ENCODE data around the gene CNOT3. TPM values are rescaled to one million over a fixed set of nuclear protein-coding genes. Genes with fewer than 3 reads are reported as not detected.
A peak's percentile ranks its signal among the peaks of the same experiment; 100 is the strongest.

The CNOT3 gene
- total RNA-seq, 4 donors from 2014 or later, result 18.0 to 27.9 (median 18.7) TPM

DNA sequence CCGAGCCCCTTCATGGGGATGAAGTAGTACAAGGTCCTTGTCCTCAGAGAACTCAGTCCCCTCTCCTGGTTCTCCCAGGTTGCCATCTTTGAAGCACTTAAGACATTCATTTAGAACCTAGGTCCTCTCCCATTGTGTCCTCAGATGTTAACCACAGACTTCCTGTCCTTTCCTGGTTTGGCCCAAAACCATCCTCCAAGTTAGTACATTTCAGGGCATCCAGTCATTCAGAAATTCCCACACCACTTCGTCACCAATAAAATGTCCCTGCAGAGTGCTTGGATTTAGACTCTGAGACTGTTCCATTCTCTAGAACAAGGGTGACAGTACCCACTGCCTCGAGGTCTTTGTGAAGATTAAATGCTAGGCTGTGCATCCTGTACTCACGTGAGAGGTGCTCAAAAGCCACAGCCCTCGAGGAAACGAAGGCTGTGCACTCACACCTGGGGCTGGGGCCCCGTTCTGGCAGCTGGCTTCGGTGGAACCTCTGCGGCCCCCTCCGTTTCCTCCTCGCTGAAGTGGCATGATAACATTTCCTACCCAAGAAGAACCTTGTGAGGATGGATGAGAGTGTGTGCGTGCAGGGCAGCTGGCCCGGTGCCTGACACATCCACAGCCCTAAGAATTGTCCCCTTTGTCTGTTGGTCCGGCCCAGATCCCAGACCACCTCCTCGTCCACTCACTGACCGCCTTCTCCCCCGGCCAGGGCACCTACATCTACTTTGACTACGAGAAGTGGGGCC, 17.2 kb downstream of the CNOT3 start:
- no peaks in the 10 kb centered on the region for H3K9me3 ChIP-seq
- no peak for TF ChIP-seq CTCF (IDR thresholded peaks at IDR 0.05)
- no peak for TF ChIP-seq POLR2A (IDR thresholded peaks at IDR 0.05)
- no peak overlapping the region for H3K27ac ChIP-seq
- DNase-seq, result no peak
- 54 to 69% methylated on average over 13 to 15 of the region's 18 CpGs for WGBS, 2 donors
- peaks cover 10 to 44% (median 12%) of the 10 kb centered on the region in 3 donors for H3K4me1 ChIP-seq
- no peak overlapping the region for H3K4me3 ChIP-seq
- intact Hi-C loops (cut with DNase I), result no loop called here
- no peaks in the 10 kb centered on the region for H3K27me3 ChIP-seq
- peaks cover 51 to 85% (median 75%) of the 10 kb centered on the region in 3 donors for H3K36me3 ChIP-seq

DNA sequence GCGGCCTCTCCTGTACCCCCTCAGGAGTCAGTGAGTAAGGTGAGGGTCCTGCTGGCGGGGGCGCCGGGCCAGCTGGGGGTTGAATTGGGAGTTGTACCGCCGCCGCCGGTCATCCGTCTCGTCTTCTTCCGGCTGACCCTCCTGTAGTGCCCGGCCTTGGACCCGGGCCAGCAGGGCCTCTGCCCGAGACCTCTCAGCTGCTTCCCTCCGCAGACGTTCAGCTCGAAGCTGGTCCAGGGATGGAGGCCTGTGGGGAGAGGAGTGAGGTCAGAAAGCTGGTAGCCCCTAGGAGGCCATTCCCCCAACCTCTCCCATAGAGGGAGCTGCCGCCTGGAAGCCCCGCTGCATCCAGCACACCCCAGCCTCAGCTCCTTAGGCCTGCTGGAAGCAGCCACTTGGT, 18.1 kb downstream of the CNOT3 start:
- Histone ChIP-seq H3K4me1 (peaks cover 17 to 52% (median 19%) of the 10 kb centered on the region in 3 donors), H3K36me3 (peaks cover 45 to 75% (median 67%) of the 10 kb centered on the region in 3 donors), H3K4me3 (no peak overlapping the region), H3K27ac (no peak overlapping the region), H3K9me3 (no peaks in the 10 kb centered on the region), H3K27me3 (no peaks in the 10 kb centered on the region)
- intact Hi-C loops (cut with DNase I), result no loop called here
- TF ChIP-seq POLR2A (IDR thresholded peaks at IDR 0.05) (no peak), CTCF (IDR thresholded peaks at IDR 0.05) (no peak)
- no peak for DNase-seq
- WGBS, 2 donors, result 71 to 91% methylated on average over 13 to 17 of the region's 19 CpGs

GRCh38 chr19:54156490-54156889, 18.9 kb downstream of the CNOT3 start:
- intact Hi-C loops (cut with DNase I), result no loop called here
- no peaks in the 10 kb centered on the region for H3K27me3 ChIP-seq
- TF ChIP-seq CTCF (IDR thresholded peaks at IDR 0.05) (no peak), POLR2A (IDR thresholded peaks at IDR 0.05) (no peak)
- 63 to 75% methylated on average over 6 to 10 of the region's 11 CpGs for WGBS, 2 donors
- no peak overlapping the region for H3K4me3 ChIP-seq
- H3K27ac ChIP-seq, result no peak overlapping the region
- peaks cover 45 to 67% (median 63%) of the 10 kb centered on the region in 3 donors for H3K36me3 ChIP-seq
- DNase-seq, result no peak
- H3K4me1 ChIP-seq, result peaks cover 21 to 60% (median 25%) of the 10 kb centered on the region in 3 donors
- H3K9me3 ChIP-seq, result no peaks in the 10 kb centered on the region

GRCh38 chr19:54156953-54157352, 19.4 kb downstream of the CNOT3 start:
- TF ChIP-seq POLR2A (IDR thresholded peaks at IDR 0.05), result no peak
- DNase-seq, result no peak
- Histone ChIP-seq H3K27ac (no peak overlapping the region), H3K36me3 (peaks cover 45 to 63% (median 58%) of the 10 kb centered on the region in 3 donors), H3K4me1 (peaks cover 23 to 65% (median 29%) of the 10 kb centered on the region in 3 donors), H3K4me3 (no peak overlapping the region), H3K27me3 (no peaks in the 10 kb centered on the region), H3K9me3 (no peaks in the 10 kb centered on the region)
- intact Hi-C loops (cut with DNase I), result no loop called here
- 69 to 83% methylated on average over 2 to 3 of the region's 3 CpGs for WGBS, 2 donors

DNA sequence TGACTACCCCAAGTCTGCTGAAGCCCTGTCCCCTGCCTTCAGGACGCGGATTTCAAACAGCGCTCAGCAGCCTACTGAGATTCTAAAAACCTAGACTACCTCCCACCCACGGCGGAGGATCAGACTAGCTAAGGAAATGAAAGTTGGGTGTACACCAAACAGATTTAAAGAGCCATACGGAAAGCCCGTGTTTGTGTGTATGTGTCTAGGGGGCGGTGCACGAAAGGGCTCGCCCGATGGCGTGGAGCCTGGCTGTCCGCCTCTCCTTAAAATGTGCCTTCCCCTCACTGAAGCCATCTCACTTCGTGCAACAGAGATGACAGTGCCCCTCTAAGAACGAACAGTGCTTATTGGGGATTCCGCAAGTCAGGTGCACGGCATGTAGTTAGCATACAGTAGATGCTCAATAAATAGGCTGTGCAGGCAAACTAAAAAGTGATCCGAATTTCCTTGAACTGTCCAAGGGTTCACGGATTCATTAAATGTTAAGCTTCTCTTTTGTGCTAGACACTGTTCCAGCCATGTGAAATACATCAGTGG, 21.3 kb downstream of the CNOT3 start:
- no peak for DNase-seq
- peaks cover 27 to 44% (median 41%) of the 10 kb centered on the region in 3 donors for H3K36me3 ChIP-seq
- peak overlapping the region; percentile 88 to 98 (median 98) for H3K27ac ChIP-seq
- peak overlapping the region; percentile 56 to 82 (median 74) for H3K4me3 ChIP-seq
- TF ChIP-seq CTCF (IDR thresholded peaks at IDR 0.05) (no peak), POLR2A (IDR thresholded peaks at IDR 0.05) (no peak)
- intact Hi-C loops (cut with DNase I), result no loop called here
- no peaks in the 10 kb centered on the region for H3K9me3 ChIP-seq
- 0 to 6% methylated on average over 3 to 19 of the region's 19 CpGs for WGBS, 2 donors
- peaks cover 30 to 67% (median 36%) of the 10 kb centered on the region in 3 donors for H3K4me1 ChIP-seq
- H3K27me3 ChIP-seq, result no peaks in the 10 kb centered on the region
